Measurements from ENCODE around the gene SLC9A8.
"Not testable (repeated sequence)": the region's sequence is repeated elsewhere in the genome, so short reads cannot be mapped to it uniquely, and the experiment has no call there.

Gene SLC9A8

GRCh38 chr20:49787371-49788357 lies 25.0 kb upstream of the SLC9A8 start:
- no peak for DNase-seq (ENCODE audit: low read depth)

- no peak for DNase-seq (ENCODE audit: low read depth)
Measured at GRCh38 chr20:49790077-49790798, 22.4 kb upstream of the SLC9A8 start.

GRCh38 chr20:49791165-49791564 lies 21.5 kb upstream of the SLC9A8 start:
- DNase-seq (ENCODE audit: low read depth): no peak

- no peak for DNase-seq (ENCODE audit: low read depth)
Measured at GRCh38 chr20:49792006-49792405, 20.6 kb upstream of the SLC9A8 start.

GRCh38 chr20:49792611-49793010 lies 20.0 kb upstream of the SLC9A8 start:
- DNase-seq (ENCODE audit: low read depth): no peak

GRCh38 chr20:49794336-49795134 lies 18.1 kb upstream of the SLC9A8 start:
- DNase-seq (ENCODE audit: low read depth): no peak

- no peak for DNase-seq (ENCODE audit: low read depth)
Measured at GRCh38 chr20:49795135-49795424, 17.5 kb upstream of the SLC9A8 start.

GRCh38 chr20:49796600-49797343 lies 15.9 kb upstream of the SLC9A8 start:
- DNase-seq (ENCODE audit: low read depth): no peak

- DNase-seq (ENCODE audit: low read depth): no peak
Measured at GRCh38 chr20:49797344-49797615, 15.3 kb upstream of the SLC9A8 start.

- DNase-seq (ENCODE audit: low read depth): no peak
Measured at GRCh38 chr20:49798718-49799117, 13.9 kb upstream of the SLC9A8 start.

- no peak for DNase-seq (ENCODE audit: low read depth)
Measured at GRCh38 chr20:49799698-49800097, 12.9 kb upstream of the SLC9A8 start.

GRCh38 chr20:49803418-49803817 lies 9.2 kb upstream of the SLC9A8 start:
- no peak for DNase-seq (ENCODE audit: low read depth)

GRCh38 chr20:49804364-49804763 lies 8.3 kb upstream of the SLC9A8 start:
- DNase-seq (ENCODE audit: low read depth): no peak

GRCh38 chr20:49805224-49805876 lies 7.3 kb upstream of the SLC9A8 start:
- DNase-seq (ENCODE audit: low read depth): not testable (repeated sequence)

GRCh38 chr20:49808753-49809152 lies 3.9 kb upstream of the SLC9A8 start:
- DNase-seq (ENCODE audit: low read depth): no peak

- no peak for DNase-seq (ENCODE audit: low read depth)
Measured at GRCh38 chr20:49809803-49810359, 2.7 kb upstream of the SLC9A8 start.

- DNase-seq (ENCODE audit: low read depth): no peak
Measured at GRCh38 chr20:49810491-49811190, 2.0 kb upstream of the SLC9A8 start.

- DNase-seq (ENCODE audit: low read depth): no peak
Measured at GRCh38 chr20:49811825-49812506, 662 bp upstream of the SLC9A8 start.

- no peak for DNase-seq (ENCODE audit: low read depth)
Measured at GRCh38 chr20:49813305-49813974, 812 bp downstream of the SLC9A8 start.
